Stimulated activated CD4-positive, alpha-beta T cell treated with anti-CD3 and anti-CD28 coated beads, Interleukin-4, amount 100 ng/mL, for 24 hours (primary cell): ENCODE data around the gene TOX2.
"Not testable (repeated sequence)": the region's sequence is repeated elsewhere in the genome, so short reads cannot be mapped to it uniquely, and the experiment has no call there.

ENCODE experiments used
- DNase-seq: peaks from one replicate; pipeline ENCODE4 v3.0.0-alpha.2; 2020

TOX2 gene

GRCh38 chr20:44038681-44039123 is 124.0 kb downstream of the TOX2 start:
- no peak for DNase-seq

GRCh38 chr20:44039147-44039546 is 124.5 kb downstream of the TOX2 start:
- DNase-seq, result no peak

- DNase-seq, result no peak
Observed at GRCh38 chr20:44039741-44040140, 125.1 kb downstream of the TOX2 start.

GRCh38 chr20:44040202-44040915 is 125.7 kb downstream of the TOX2 start:
- no peak for DNase-seq

- no peak for DNase-seq
Observed at GRCh38 chr20:44041001-44041400, 126.3 kb downstream of the TOX2 start.

GRCh38 chr20:44044712-44045111 is 130.1 kb downstream of the TOX2 start:
- not testable (repeated sequence) for DNase-seq

GRCh38 chr20:44050327-44050726 is 135.7 kb downstream of the TOX2 start:
- no peak for DNase-seq

- no peak for DNase-seq
Observed at GRCh38 chr20:44050925-44051660, 136.4 kb downstream of the TOX2 start.

GRCh38 chr20:44051661-44052000 is 137.0 kb downstream of the TOX2 start:
- no peak for DNase-seq

- DNase-seq, result no peak
Observed at GRCh38 chr20:44052166-44052565, 137.5 kb downstream of the TOX2 start.

- DNase-seq, result no peak
Observed at GRCh38 chr20:44053046-44053445, 138.4 kb downstream of the TOX2 start.

GRCh38 chr20:44054118-44054517 is 139.5 kb downstream of the TOX2 start:
- DNase-seq, result no peak

GRCh38 chr20:44054849-44055248 is 140.2 kb downstream of the TOX2 start:
- no peak for DNase-seq

- DNase-seq, result peak; percentile 39
Observed at GRCh38 chr20:44056010-44056698, 141.5 kb downstream of the TOX2 start.

- no peak for DNase-seq
Observed at GRCh38 chr20:44057698-44058675, 143.3 kb downstream of the TOX2 start.

- DNase-seq, result no peak
Observed at GRCh38 chr20:44064501-44065400, 150.1 kb downstream of the TOX2 start.

- DNase-seq, result no peak
Observed at GRCh38 chr20:44065401-44066340, 151.0 kb downstream of the TOX2 start.

- no peak for DNase-seq
Observed at GRCh38 chr20:44066645-44067606, 152.3 kb downstream of the TOX2 start.

- no peak for DNase-seq
Observed at GRCh38 chr20:44067650-44068081, 153.0 kb downstream of the TOX2 start.
